ENCODE data around the gene RAB40B.

Gene RAB40B

DNA sequence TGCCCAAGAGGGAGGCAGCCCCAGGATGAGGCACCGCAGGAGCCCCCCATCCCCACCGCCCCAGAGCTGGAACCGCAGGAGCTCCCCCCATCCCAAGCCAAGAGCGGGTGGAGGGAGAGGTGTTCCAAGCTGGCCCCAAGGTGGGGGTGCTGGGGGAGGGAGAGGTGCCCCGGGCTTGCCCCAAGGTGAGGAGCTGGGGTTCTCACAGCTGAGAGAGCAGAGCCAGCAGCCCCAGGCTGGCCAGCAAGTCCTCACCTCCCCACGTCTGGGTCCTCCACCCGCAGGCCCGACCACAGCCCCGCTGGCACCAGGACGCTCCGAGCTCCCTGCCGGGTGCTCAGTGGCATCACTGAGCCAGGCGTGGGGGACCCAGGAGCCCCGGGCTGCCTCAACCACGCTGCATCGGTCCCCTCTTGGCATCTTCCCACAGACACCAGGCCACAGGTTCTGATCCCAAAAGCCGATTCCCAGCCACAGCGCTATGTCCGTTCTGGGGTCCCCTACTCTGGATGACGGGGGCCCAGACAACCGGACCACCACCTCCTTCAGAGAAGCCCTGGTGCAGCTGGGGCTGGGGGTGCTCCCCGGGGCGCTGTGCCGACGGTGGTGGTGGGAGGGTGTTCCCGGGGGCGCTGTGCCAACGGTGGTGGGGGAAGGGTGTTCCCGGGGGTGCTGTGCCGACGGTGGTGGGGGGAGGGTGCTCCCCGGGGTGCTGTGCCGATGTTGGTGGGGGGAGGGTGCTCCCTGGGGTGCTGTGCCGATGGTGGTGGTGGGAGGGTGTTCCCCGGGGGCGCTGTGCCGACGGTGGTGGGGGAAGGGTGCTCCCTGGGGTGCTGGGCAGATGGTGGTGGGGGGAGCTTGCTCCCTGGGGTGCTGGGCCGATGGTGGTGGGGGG is 34.9 kb downstream of the RAB40B start:
- DNase-seq (ENCODE audit: low spot score) = no peak
- Histone ChIP-seq H3K18ac (ENCODE audit: low read length) (no peak overlapping the region), H3K4me3 (ENCODE audit: low read length in 2 of 2) (no peak overlapping the region), H2BK15ac (ENCODE audit: low read length) (no peak overlapping the region), H3K27me3 (ENCODE audit: control insufficient read depth in 3 of 3, insufficient read depth in 3 of 3, low read depth in 1 of 3, low read length in 3 of 3) (no peaks in the 10 kb centered on the region), H4K8ac (ENCODE audit: low read depth, low read length) (no peak overlapping the region), H2AK5ac (ENCODE audit: low read depth, low read length) (peak overlapping the region; percentile 32), H3K9me3 (replicated peaks in 1 of 2; ENCODE audit: control insufficient read depth in 2 of 2, insufficient read depth in 1 of 2, low read depth in 1 of 2, low read length in 2 of 2) (peaks cover 0 to 10% of the 10 kb centered on the region in 2 donors), H2BK12ac (ENCODE audit: low read length) (no peak overlapping the region), H3K14ac (ENCODE audit: low read length) (no peak overlapping the region), H2BK120ac (ENCODE audit: low read depth, low read length) (no peak overlapping the region), H3K79me1 (ENCODE audit: low read depth, low read length) (peaks cover 6% of the 10 kb centered on the region), H3K9ac (ENCODE audit: low read depth, low read length, poor library complexity) (no peak overlapping the region), H3K4ac (ENCODE audit: low read length) (no peak overlapping the region), H3K23ac (ENCODE audit: low read depth, low read length, poor library complexity) (peak overlapping the region; percentile 34), H2BK5ac (ENCODE audit: low read length) (no peak overlapping the region), H3K4me2 (ENCODE audit: insufficient read depth, low read length, poor library complexity, severe bottlenecking) (no peak overlapping the region), H2AFZ (ENCODE audit: low read length) (no peak overlapping the region), H3K4me1 (ENCODE audit: control insufficient read depth in 2 of 2, insufficient read depth in 1 of 2, low read depth in 1 of 2, low read length in 2 of 2) (peaks cover 8 to 9% of the 10 kb centered on the region in 2 donors), H3K36me3 (replicated peaks in 1 of 2; ENCODE audit: control insufficient read depth in 2 of 2, insufficient read depth in 2 of 2, low read length in 2 of 2) (peaks cover 0 to 9% of the 10 kb centered on the region in 2 donors), H4K91ac (ENCODE audit: low read depth, low read length, poor library complexity) (no peak overlapping the region), H3K27ac (replicated peaks; ENCODE audit: low read length) (no peak overlapping the region)
- no CpG with 5 or more reads among the region's 39 CpGs for WGBS, 2 donors (ENCODE audit: extremely low coverage in 2 of 2, insufficient read length in 2 of 2, insufficient replicate concordance in 1 of 2)

DNA sequence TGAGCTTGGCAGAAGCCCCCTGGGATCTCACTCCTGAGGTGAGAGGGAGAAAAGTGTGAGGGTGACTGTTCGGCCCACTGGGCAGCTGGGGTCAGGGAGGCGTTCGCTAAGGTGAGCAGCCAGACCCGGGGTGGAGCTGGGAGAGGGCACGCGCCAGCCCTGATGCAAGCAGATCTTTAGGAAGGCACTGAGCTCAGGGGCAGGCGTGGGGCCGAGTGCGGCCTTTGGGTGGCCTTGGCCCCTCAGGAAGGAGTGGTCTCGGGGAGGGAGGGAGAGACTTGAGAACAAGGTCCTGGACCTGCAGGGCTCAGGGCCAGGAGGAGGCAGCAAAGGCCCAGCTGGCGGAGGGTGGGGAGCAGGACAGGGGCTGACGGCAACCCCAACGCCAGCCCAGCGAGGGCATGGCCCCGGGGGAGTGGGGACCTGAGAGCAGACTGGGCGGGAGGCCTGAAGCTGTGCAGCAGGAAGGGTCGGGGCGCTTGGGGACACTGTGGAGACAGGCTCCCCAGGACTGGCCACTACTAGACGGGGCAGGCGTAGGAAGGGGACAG is 35.7 kb downstream of the RAB40B start:
- Histone ChIP-seq H3K18ac (ENCODE audit: low read length) (peak overlapping the region; percentile 69), H3K23ac (ENCODE audit: low read depth, low read length, poor library complexity) (peak overlapping the region; percentile 34), H3K4me3 (ENCODE audit: low read length in 2 of 2) (no peak overlapping the region), H2BK12ac (ENCODE audit: low read length) (no peak overlapping the region), H3K27ac (replicated peaks; ENCODE audit: low read length) (no peak overlapping the region), H2AFZ (ENCODE audit: low read length) (no peak overlapping the region), H2BK5ac (ENCODE audit: low read length) (no peak overlapping the region), H2AK5ac (ENCODE audit: low read depth, low read length) (peak overlapping the region; percentile 77), H3K27me3 (ENCODE audit: control insufficient read depth in 3 of 3, insufficient read depth in 3 of 3, low read depth in 1 of 3, low read length in 3 of 3) (no peaks in the 10 kb centered on the region), H3K36me3 (replicated peaks in 1 of 2; ENCODE audit: control insufficient read depth in 2 of 2, insufficient read depth in 2 of 2, low read length in 2 of 2) (peaks cover 0 to 9% of the 10 kb centered on the region in 2 donors), H4K91ac (ENCODE audit: low read depth, low read length, poor library complexity) (no peak overlapping the region), H3K4ac (ENCODE audit: low read length) (no peak overlapping the region), H3K14ac (ENCODE audit: low read length) (no peak overlapping the region), H3K4me2 (ENCODE audit: insufficient read depth, low read length, poor library complexity, severe bottlenecking) (no peak overlapping the region), H2BK15ac (ENCODE audit: low read length) (peak overlapping the region; percentile 70), H3K79me1 (ENCODE audit: low read depth, low read length) (peaks cover 6% of the 10 kb centered on the region), H3K9ac (ENCODE audit: low read depth, low read length, poor library complexity) (no peak overlapping the region), H3K4me1 (ENCODE audit: control insufficient read depth in 2 of 2, insufficient read depth in 1 of 2, low read depth in 1 of 2, low read length in 2 of 2) (peaks cover 8 to 9% of the 10 kb centered on the region in 2 donors), H3K9me3 (replicated peaks in 1 of 2; ENCODE audit: control insufficient read depth in 2 of 2, insufficient read depth in 1 of 2, low read depth in 1 of 2, low read length in 2 of 2) (peaks cover 0 to 10% of the 10 kb centered on the region in 2 donors), H2BK120ac (ENCODE audit: low read depth, low read length) (no peak overlapping the region), H4K8ac (ENCODE audit: low read depth, low read length) (peak overlapping the region; percentile 8)
- DNase-seq (ENCODE audit: low spot score) = no peak
- no CpG with 5 or more reads among the region's 20 CpGs for WGBS, 2 donors (ENCODE audit: extremely low coverage in 2 of 2, insufficient read length in 2 of 2, insufficient replicate concordance in 1 of 2)

DNA sequence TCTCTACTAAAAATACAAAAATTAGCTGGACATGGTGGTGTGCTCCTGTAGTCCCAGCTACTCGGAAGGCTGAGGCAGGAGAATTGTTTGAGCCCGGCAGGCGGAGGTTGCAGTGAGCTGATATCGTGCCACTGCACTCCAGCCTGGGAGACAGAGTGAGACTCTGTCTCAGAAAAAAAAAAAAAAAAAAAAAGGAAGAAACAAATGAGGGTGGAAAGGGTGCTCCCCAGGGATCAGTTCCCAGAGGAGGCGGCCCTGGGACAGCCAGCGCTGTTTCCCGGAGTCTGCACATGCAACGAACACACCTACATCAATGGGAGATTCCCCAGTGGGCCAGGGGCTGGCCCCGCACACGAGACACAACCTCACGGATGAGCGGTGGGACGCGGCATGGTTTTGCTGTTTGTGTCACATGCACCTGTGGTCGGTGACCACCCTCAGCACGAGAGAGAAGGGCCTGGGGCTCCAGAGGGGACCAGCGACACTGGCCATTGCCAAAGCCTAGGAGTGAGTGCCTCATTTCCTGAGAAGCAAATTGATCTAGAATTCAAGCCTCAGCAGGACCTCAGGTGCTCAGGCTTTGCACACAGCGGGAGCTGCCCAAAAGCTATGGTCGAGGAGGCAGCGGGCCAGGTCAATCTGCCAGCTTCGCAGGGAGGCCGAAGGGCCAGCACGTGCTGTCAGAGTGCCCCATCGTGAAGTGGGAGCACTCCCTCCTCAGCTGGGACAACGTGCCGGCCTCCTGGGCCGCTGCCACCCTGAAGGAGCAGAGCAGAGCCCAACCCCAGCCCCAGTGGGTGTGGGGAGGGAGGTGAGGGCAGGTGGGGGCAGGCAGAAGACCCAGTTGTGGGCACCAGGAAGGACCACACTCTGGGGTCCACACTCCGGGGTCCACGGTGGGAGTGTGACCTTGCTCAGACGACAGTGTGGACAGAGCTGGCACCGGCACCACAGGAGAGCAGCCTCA is 36.5 kb downstream of the RAB40B start:
- Histone ChIP-seq H3K14ac (ENCODE audit: low read length) (no peak overlapping the region), H2BK12ac (ENCODE audit: low read length) (no peak overlapping the region), H3K27ac (replicated peaks; ENCODE audit: low read length) (no peak overlapping the region), H3K4ac (ENCODE audit: low read length) (no peak overlapping the region), H3K9me3 (replicated peaks in 1 of 2; ENCODE audit: control insufficient read depth in 2 of 2, insufficient read depth in 1 of 2, low read depth in 1 of 2, low read length in 2 of 2) (peaks cover 0 to 10% of the 10 kb centered on the region in 2 donors), H4K91ac (ENCODE audit: low read depth, low read length, poor library complexity) (no peak overlapping the region), H3K18ac (ENCODE audit: low read length) (peak overlapping the region; percentile 8), H2AK5ac (ENCODE audit: low read depth, low read length) (no peak overlapping the region), H3K36me3 (replicated peaks in 1 of 2; ENCODE audit: control insufficient read depth in 2 of 2, insufficient read depth in 2 of 2, low read length in 2 of 2) (peaks cover 2 to 9% of the 10 kb centered on the region in 2 donors), H3K79me1 (ENCODE audit: low read depth, low read length) (peaks cover 6% of the 10 kb centered on the region), H2AFZ (ENCODE audit: low read length) (no peak overlapping the region), H3K9ac (ENCODE audit: low read depth, low read length, poor library complexity) (no peak overlapping the region), H3K23ac (ENCODE audit: low read depth, low read length, poor library complexity) (no peak overlapping the region), H2BK120ac (ENCODE audit: low read depth, low read length) (no peak overlapping the region), H3K27me3 (ENCODE audit: control insufficient read depth in 3 of 3, insufficient read depth in 3 of 3, low read depth in 1 of 3, low read length in 3 of 3) (no peaks in the 10 kb centered on the region), H2BK15ac (ENCODE audit: low read length) (no peak overlapping the region), H3K4me2 (ENCODE audit: insufficient read depth, low read length, poor library complexity, severe bottlenecking) (no peak overlapping the region), H3K4me1 (ENCODE audit: control insufficient read depth in 2 of 2, insufficient read depth in 1 of 2, low read depth in 1 of 2, low read length in 2 of 2) (peaks cover 8 to 9% of the 10 kb centered on the region in 2 donors), H4K8ac (ENCODE audit: low read depth, low read length) (no peak overlapping the region), H2BK5ac (ENCODE audit: low read length) (no peak overlapping the region), H3K4me3 (ENCODE audit: low read length in 2 of 2) (no peak overlapping the region)
- WGBS, 2 donors (ENCODE audit: extremely low coverage in 2 of 2, insufficient read length in 2 of 2, insufficient replicate concordance in 1 of 2) = no CpG with 5 or more reads among the region's 31 CpGs
- no peak for DNase-seq (ENCODE audit: low spot score)

Data from neuronal stem cell (in vitro differentiated cells).